ENCODE results near the gene VMO1.

DNA sequence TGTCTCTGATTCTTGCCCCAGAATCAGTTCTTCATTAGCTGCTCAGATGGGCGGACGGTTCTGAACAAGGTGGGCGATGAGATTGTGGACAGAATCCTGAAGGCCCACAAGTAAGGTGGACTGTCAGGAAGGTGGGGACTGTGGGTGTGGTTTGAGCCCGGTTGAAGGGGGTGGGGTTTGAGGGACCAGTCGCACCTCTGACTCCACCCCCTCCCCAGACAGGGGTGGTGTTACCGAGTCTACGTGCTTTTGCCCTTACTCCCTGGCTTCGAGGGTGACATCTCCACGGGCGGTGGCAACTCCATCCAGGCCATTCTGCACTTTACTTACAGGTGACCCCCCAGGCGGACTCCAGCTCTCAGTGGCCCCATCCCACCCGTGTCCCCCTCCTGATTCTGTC is 32.1 kb upstream of the VMO1 start:
- TF ChIP-seq EZH2 (IDR thresholded peaks at IDR 0.05; ENCODE audit: borderline replicate concordance, insufficient read depth, low read length, poor library complexity, severe bottlenecking) = no peak
- no peak for TF ChIP-seq TAF1 (IDR thresholded peaks at IDR 0.05; ENCODE audit: low read depth)
- TF ChIP-seq POLR2AphosphoS5 (IDR thresholded peaks at IDR 0.05) = no peak
